Astrocyte (in vitro differentiated cells and primary cell): ENCODE data around the gene ABCA12.

Source experiments
- EZH2 ChIP-seq: IDR thresholded peaks from 2 replicates; pipeline ENCODE4 v1.6.1; 2012; ENCODE audit warnings: mild to moderate bottlenecking, low read length, inconsistent platforms; ENCODE audit not compliant: insufficient read depth
- TF ChIP-seq, protein P1 (sequence below): IDR thresholded peaks from 2 replicates; pipeline ENCODE4 v1.5.1; 2011; ENCODE audit warnings: low read depth, mild to moderate bottlenecking, inconsistent platforms, low read length, moderate library complexity; ENCODE audit not compliant: insufficient read depth

DNA sequence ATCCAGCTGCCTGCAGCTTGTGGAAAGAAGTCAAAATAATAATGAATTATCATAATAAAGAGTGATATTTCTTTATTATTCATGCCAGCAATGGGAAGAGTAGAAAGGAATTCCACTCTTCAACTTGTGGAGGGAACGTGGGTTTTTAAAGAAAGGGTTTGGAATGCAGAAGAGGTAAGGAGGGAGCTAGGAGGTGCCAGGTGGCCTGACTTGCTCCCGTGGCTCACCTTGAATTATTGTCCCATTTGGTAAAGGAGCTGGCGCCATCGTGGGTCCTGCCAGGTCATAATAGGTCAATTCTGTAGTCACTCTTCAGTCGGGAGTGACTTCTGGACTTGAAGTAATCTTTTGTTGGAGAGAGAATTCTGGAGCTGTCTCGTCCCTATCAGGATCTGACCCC, 233.8 kb downstream of the ABCA12 start:
- TF ChIP-seq EZH2: no peak
- TF ChIP-seq, protein P1, sequence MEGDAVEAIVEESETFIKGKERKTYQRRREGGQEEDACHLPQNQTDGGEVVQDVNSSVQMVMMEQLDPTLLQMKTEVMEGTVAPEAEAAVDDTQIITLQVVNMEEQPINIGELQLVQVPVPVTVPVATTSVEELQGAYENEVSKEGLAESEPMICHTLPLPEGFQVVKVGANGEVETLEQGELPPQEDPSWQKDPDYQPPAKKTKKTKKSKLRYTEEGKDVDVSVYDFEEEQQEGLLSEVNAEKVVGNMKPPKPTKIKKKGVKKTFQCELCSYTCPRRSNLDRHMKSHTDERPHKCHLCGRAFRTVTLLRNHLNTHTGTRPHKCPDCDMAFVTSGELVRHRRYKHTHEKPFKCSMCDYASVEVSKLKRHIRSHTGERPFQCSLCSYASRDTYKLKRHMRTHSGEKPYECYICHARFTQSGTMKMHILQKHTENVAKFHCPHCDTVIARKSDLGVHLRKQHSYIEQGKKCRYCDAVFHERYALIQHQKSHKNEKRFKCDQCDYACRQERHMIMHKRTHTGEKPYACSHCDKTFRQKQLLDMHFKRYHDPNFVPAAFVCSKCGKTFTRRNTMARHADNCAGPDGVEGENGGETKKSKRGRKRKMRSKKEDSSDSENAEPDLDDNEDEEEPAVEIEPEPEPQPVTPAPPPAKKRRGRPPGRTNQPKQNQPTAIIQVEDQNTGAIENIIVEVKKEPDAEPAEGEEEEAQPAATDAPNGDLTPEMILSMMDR: no peak
